ENCODE results near the gene SFXN3. TPM values are rescaled to one million over a fixed set of nuclear protein-coding genes. Genes with fewer than 3 reads are reported as not detected.

SFXN3 gene
- total and polyA plus RNA-seq, 2 of the 8 experiments (the other 6 are each of a cell fraction or from before 2014, with no cell fraction given), result 2.6 to 2.8 TPM

- TF ChIP-seq SUZ12 (IDR thresholded peaks at IDR 0.05; ENCODE audit: low read length) (no peak), SP4 (IDR thresholded peaks at IDR 0.05; ENCODE audit: low read length) (no peak), SAP30 (IDR thresholded peaks at IDR 0.05; ENCODE audit: insufficient read depth, insufficient replicate concordance, low read length) (no peak), YY1 (IDR thresholded peaks at IDR 0.05; ENCODE audit: low read depth, low read length) (no peak), CHD2 (IDR thresholded peaks at IDR 0.05; ENCODE audit: low read length) (no peak), BACH1 (IDR thresholded peaks at IDR 0.05; ENCODE audit: low read length) (no peak)
These were observed 47.0 kb upstream of the SFXN3 start (continued) for GRCh38 chr10:100983868-100984671.

All from H1 (cell line).